Right hindlimb (tissue), 1 donor: ENCODE measurements around the gene UGT1A8.
"Not testable (repeated sequence)": the region's sequence is repeated elsewhere in the genome, so short reads cannot be mapped to it uniquely, and the experiment has no call there.

Experiments used
- DNase-seq: peaks from one replicate; pipeline ENCODE4 v3.0.0-alpha.2; 2018

UGT1A8 gene

DNA sequence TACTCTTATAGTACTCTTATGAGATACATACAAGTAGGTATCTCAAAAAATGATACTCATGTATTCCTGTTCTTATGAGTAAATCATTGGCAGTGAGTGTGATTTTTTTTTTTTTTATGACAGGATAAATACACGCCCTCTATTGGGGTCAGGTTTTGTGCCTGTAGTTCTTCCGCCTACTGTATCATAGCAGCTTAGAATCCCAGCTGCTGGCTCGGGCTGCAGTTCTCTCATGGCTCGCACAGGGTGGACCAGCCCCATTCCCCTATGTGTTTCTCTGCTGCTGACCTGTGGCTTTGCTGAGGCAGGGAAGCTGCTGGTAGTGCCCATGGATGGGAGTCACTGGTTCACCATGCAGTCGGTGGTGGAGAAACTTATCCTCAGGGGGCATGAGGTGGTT lies at the start of gene UGT1A8:
UGT1A8 (plus strand) TSS at position 158 of the 400 bp plus-strand sequence; CDS start at position 233, 75 bp downstream.
- DNase-seq: not testable (repeated sequence)

DNA sequence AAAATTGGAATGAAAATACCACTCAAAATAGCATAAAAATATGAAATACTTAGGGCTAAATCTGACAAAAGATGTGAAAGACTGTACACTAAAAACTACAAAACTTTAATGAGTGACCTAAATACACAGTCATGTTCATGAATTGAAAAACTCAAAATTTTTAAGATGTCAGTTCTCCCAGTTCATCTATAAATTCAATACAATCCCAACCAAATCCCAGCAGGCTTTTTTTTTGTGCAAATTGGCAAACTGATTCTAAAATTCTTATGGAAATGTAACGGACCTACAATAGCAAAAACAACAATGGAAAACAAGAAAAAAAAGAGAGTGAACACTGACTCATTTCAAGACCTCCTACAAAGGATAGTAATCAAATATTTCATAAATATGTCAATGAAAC lies 46.4 kb upstream of the UGT1A8 start:
- no peak for DNase-seq

DNA sequence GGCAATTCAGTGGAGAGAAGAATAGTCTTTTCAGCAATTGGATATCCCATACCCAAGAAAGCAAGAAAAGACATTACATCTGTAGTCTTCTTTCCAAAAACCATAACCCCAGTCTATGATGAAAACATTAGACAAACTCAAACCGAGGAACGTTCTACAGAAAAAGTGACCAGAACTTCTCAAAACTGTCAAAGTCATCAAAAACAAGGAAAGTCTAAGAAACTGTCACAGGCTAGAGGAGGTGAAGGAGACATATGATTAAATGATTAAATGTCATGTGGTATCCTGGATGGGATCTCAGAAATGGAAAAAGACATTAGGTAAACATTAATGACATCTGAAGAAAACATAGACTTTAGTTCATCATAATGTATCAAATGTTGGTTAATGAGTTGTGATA lies 46.0 kb upstream of the UGT1A8 start:
- no peak for DNase-seq

DNA sequence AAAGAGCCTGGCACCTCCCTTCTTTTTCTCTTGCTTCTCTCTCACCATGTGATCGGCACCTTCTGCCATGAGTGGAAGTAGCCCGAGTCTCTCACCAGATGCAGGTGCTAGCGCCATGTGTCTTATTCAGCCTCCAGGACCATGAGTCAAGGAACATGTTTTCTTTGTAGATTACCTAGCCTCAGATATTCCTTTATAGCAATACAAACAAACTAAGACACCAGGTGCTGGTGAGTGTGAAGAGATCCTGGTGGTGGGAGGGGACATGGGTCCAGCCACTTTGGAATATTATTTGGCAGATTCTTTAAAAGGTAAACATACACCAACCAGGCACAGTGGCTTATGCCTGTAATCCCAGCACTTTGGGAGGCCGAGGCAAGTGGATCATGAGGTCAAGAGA lies 45.0 kb upstream of the UGT1A8 start:
- no peak for DNase-seq

DNA sequence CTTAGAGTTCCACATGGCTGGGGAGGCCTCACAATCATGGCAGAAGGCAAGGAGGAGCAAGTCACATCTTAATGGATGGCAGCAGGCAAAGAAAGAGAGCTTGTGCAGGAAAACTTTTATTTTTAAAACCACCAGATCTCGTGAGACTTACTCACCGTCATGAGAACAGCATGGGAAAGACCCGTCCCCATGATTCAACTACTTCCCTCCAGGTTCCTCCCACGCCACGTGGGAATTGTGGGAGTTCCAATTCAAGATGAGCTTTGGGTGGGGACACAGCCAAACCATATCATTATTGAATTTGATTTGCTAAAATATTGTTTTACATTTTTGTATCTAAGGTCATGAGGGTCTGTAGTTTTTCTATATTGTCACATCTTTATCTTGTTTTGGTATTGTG lies 40.1 kb upstream of the UGT1A8 start:
- not testable (repeated sequence) for DNase-seq

DNA sequence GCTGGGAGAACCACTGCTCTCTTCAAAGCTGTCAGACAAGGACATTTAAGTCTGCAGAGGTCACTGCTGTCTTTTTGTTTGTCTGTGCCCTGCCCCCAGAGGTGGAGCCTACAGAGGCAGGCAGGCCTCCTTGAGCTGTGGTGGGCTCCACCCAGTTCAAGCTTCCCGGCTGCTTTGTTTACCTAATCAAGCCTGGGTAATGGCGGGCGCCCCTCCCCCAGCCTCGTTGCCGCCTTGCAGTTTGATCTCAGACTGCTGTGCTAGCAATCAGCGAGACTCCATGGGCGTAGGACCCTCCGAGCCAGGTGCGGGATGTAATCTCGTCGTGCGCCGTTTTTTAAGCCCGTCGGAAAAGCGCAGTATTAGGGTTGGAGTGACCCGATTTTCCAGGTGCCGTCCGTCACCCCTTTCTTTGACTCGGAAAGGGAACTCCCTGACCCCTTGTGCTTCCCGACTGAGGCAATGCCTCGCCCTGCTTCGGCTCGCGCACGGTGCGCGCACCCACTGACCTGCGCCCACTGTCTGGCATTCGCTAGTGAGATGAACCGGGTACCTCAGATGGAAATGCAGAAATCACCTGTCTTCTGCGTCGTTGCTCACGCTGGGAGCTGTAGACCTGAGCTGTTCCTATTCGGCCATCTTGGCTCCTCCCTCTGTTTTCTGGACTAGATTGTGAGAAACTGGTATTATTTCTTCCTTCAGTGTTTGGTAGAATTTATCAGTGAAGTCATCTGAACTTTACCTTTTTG lies 34.0 kb upstream of the UGT1A8 start:
- not testable (repeated sequence) for DNase-seq

DNA sequence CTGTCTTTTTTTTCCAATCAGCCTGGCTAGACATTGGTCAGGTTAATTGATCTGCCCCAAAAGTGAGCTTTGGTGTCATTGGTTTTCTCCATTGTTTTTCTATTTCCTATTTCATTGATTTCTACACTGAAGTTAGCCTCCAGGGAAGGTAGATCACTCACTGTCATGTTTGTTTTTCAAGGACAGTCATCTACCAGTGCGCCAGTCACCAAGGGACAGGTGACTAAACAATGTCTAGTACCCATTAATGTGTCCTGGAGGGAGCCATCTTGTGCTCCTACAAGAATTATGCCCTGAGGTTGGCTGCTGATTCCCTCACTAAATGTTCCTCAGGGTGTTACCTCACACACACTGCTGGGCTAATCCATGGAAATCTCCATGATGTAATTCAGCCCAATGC lies 33.2 kb upstream of the UGT1A8 start:
- DNase-seq: no peak

DNA sequence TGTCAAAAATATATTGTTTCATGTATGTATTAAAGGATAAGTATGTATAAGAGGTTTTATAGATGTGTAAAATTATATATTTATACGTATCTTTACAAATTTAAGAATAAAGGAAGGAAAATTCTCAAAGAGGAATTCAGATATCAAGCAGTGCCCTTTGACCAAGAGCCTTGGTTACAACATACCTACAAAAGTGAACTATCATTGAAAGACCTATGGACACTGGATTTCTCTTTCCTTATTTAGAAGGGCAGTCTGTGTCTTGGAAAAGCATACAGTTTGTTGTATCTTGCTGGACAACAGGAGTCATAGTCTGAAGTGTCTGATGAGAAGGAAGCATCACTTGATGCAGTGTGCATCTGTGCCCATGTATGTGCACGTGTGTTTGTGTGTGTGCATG lies 29.0 kb upstream of the UGT1A8 start:
- no peak for DNase-seq

DNA sequence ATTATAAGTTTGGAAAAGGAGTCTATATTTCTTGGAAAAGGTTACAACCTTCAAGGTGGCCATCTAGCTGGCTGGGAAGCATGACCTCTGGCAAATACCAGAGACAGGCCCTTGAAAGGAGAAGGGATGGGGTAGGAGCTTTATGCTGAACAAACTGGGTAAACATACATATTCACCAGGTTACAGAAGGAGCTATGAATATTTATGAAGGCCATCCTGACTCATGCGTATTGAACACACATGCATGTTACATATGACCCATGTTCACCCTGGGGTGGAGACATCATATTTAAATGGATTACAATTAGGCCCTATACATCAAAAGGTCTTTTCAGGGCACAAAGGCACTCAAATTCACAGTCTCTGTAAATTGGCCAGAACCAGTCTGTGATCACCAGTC lies 24.7 kb upstream of the UGT1A8 start:
- not testable (repeated sequence) for DNase-seq

DNA sequence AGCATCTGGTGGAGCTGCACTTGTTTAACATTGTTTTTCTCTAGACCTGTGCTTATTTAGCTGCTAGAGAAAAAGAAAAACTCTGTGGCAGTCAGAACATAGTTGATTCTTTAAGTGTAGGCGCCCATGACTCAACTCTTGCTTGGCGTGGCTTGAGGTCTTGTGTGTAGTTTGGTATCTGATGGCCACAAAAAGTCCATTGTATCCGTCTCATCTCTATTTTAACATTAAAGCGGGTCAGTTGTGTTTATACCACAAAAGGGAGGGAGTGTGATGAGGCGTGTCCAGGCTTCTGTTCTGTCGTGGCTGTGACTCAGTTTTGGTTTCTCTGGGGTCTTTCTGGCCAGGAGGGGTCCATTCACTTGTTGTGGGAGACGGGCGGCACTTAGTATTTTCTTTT lies 24.2 kb upstream of the UGT1A8 start:
- DNase-seq: no peak

DNA sequence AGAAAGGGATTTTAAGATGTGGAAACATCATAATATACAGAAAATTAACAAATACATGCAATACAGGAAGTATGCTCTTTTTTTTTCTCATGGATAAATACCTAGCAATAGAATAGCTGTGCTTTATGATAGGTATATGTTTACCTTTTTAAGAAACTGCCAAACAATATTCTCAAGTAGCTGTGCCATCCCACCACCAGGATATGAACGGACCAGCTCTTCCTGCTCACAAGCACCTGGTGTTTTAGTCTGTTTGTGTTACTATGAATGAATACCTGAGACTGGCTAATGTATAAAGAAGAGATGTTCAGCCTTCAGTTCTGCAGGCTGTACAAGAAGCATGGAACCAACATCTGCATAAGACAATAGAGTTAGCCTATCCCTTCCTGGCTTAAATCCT lies 19.9 kb upstream of the UGT1A8 start:
- no peak for DNase-seq

DNA sequence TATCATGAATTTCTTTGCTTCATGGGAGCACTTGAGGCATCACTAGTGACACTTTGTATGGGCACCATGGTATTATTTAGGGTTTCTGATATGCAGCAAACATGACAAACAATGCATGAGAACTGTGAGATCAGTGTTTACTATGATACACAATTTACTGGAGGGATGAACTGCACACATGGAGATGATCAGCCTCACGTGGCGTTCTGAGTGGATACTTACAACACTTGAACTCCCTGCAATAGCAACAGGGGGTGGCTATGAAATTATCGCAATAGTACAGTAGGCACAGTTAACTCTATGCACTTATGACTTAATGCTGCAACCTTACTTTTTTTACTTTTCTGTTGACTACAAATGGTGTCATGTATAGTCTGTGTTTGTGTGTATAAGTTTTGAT lies 18.5 kb upstream of the UGT1A8 start:
- no peak for DNase-seq

DNA sequence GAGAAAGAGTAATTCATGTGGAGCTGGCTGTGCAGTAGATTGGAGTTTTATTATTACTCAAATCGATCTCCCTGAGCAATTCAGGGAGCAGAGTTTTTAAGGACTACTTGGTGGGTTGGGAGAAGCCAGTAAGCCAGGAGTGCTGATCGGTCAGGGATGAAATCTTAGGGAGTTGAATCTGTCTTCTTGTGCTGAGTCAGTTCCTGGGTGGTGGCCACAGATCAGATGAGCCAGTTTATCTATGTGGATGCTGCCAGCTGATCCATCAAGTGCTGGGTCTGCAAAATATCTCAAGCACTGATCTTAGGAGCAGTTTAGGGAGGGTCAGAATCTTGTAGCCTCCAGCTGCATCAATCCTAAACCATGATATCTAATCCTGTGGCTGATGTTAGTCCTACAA lies 17.0 kb upstream of the UGT1A8 start:
- DNase-seq: no peak

DNA sequence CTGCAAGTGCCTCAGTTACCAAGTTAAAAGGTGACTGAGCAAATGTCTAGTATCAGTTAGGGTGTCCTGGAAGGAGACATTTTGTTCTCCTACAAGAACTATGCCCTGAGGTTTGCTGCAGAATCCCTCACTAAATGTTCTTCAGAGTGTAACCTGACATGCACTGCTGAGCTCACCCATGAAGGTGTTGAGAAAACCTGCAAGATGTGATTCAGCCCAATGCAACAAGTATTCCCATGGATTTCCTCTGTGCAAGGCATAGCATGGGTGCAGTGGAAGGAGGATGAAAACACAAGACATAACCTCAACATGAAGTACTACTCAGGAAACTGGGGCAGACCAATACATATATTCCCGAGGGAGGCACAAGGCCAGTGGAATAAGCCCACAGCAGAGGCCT lies 15.4 kb upstream of the UGT1A8 start:
- DNase-seq: no peak

DNA sequence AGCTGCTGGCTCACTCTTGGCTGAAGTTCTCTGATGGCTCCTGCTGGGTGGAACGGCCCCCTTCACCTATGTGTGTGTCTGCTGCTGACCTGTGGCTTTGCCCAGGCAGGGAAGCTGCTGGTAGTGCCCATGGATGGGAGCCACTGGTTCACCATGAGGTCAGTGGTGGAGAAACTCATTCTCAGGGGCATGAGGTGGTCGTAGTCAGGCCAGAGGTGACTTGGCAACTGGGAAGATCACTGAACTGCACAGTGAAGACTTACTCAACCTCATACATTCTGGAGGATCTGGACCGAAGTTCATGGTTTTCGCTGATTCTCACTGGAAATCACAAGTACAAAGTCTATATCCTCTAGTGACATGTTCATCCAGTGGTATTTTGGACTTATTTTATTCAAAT lies 13.9 kb upstream of the UGT1A8 start:
- DNase-seq: no peak

DNA sequence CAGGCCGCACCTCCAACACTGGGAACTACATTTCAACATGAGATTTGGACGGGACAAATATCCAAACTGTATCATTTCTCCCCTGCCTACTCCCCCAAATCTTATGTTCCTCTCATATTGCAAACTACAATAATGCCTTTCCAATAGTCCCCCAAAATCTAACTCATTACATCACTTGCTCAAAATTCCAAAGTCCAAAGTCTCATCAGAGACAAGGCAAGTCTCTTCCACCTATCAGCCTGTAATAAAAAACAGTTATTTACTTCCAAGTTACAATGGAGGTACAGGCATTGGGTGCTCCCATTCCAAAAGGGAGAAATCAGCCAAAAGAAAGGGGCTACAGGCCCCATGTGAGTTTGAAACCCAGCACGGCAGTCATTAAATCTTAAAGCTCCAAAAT lies 12.6 kb upstream of the UGT1A8 start:
- DNase-seq: no peak

DNA sequence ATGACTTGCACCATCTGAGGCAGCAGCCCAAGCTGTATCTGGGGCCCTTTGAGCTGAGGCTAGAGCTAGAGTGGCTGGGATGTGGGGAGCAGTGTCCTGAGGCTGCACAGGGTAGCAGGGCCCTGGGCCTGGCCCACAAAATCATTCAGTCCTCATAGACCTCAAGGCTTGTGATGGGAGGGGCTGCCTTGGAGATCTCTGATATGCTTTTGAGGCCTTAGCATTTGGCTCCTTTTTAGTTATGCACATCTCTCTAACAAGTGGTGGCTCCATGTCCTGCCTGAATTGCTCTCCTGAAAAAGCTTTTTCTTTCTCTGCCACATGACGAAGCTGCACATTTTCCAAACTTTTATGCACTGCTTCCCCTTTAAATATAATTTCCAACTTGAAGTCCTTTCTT lies 11.8 kb upstream of the UGT1A8 start:
- no peak for DNase-seq

DNA sequence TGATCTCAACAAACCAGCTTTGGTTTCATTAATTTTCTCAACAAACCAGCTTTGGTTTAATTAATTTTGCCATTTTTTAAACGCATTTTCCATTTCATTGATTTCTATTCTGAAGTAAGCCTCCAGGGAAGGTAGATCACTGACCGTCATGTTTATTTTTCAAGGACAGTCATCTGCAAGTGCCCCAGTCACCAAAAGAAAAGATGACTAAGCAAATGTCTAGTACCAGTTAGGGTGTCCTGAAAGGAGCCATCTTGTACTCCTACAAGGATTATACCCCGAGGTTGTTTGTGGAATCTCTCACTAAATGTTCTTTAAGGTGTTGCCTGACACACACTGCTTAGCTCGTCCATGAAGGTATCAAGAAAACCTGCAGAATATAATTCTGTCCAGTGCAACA lies 6.1 kb upstream of the UGT1A8 start:
- DNase-seq: no peak

DNA sequence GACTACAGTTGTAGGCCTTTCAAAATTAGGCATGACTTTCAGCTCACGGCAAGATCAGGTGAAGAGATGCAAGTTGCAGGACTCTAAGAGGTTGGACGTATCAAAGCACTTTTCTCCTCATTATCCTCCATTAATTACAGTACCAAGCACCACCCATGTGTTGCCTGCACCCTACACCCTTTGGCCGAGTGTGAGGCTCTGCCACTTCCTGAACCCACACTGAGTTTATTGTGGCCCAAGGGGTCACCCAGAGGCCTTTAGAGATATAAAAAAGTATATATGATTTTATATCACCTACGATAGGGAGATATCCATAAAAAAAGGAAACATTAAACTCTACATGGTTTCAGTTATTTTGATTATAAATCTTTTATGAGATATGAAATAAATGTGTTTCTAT lies 2.8 kb downstream of the UGT1A8 start:
- DNase-seq: no peak

DNA sequence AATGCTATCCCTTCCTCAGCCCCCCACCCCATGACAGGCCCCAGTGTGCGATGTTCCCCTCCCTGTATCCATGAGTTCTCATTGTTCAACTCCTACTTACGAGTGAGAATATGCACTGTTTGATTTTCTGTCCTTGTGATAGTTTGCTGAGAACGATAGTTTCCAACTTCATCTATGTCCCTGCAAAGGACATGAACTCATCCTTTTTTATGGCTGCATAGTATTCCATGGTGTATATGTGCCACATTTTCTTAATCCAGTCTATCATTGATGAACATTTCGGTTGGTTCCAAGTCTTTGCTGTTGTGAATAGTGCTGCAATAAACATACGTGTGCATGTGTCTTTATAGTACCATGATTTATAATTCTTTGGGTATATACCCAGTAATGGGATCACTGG lies 4.4 kb downstream of the UGT1A8 start:
- DNase-seq: not testable (repeated sequence)

DNA sequence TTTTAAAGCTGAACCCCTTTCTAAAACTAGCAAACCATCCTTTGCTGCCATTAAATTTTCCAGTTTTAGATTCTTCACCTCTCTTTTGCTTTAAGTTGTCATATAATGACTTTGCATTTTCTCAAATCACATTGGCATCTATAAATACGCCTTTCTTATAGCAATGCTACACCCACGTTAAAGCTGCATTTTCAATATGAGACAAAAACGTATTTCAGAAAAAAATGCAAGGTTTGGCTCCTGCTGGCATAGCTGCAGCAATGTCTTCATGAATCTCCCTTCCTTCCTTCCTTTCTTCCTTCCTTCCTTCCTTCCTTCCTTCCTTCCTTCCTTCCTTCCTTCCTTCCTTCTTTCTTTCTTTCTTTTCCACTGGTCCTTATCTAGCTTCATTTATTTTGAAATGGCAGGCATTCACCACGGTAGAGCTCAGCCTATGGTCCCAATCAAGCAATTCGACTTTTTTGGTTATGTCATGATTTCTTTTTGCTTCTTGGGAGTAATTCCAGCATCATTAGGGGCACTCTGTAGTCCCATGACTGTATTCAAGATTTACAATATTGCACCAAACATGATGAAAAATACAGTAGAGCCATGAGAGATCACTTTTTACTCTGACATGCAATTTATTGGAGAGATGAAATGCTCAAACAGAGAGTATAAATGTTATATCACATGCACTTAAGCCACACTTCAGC lies 10.0 kb downstream of the UGT1A8 start:
- DNase-seq: no peak

DNA sequence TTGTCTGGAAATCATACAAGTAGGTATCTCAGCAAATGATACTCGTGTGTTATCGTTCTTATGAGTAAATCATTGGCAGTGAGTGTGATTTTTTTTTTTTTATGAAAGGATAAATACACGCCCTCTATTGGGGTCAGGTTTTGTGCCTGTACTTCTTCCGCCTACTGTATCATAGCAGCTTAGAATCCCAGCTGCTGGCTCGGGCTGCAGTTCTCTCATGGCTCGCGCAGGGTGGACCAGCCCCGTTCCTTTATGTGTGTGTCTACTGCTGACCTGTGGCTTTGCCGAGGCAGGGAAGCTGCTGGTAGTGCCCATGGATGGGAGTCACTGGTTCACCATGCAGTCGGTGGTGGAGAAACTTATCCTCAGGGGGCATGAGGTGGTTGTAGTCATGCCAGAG lies 18.9 kb downstream of the UGT1A8 start, which contains the start of gene UGT1A10:
UGT1A10 (plus strand) TSS at position 143 of the 400 bp plus-strand sequence; CDS start at position 218, 75 bp downstream.
- DNase-seq: not testable (repeated sequence)

DNA sequence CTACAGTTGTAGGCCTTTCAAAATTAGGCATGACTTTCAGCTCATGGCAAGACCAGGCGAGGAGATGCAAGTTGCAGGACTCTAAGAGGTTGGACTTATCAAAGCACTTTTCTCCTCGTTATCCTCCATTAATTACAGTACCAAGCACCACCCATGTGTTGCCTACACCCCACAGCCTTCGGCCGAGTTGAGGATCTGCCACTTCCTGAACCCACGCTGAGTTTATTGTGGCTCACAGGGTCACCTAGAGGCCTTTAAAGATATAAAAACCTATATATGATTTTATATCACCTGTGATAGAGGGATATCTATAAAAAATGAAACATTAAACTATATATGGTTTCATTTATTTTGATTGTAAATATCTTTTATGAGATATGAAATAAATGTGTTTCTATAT lies 21.4 kb downstream of the UGT1A8 start:
- DNase-seq: no peak

DNA sequence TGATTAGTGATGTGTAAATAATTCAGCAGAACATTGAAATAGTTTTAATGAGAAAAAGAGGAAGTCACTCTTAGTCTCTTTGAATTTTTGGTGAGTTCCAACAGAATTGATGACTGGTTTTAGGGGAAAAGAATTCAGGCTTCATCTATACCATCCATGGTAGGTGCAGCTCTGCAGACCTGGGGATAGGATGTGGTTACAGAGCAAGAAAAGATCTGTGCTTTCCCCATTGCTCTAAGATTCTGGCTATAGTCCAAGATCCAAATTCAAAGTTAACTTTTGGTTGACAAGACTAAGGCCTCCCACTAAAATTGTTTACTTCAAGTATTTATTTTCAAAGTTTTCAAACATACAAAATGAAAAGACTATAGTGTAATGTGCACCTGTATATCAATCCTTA lies 22.4 kb downstream of the UGT1A8 start:
- DNase-seq: no peak

DNA sequence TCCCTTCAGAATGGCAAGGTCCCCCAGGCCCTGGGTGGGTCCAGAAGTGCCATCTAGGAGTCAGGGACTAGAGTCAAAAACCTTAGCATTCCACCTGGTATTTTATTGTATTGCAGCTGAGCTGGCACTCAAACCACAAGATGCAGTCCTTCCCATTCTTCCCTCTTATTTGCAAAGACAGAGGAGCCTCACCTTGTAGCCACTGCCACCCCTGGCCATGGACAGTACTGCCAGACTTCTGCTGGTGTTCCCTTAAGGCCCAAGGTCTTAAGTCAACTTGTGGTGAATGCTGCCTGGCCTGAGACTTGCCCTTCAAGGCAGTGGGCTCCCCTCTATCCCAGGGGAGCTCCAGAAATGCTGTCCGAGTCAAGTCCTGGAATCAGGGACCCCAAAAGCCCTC lies 25.7 kb downstream of the UGT1A8 start:
- DNase-seq: no peak
